Activated CD8-positive, alpha-beta memory T cell treated with anti-CD3 and anti-CD28 coated beads, Interleukin-2, amount 50 U/mL, for 1 hour (primary cell): Measurements from ENCODE around the gene ZNF700.
"Not testable (repeated sequence)": the region's sequence is repeated elsewhere in the genome, so short reads cannot be mapped to it uniquely, and the experiment has no call there.

Experiments used
- DNase-seq: peaks from one replicate; pipeline ENCODE4 v3.0.0-alpha.2; 2020; ENCODE audit errors: extremely low read depth

Gene ZNF700

DNA sequence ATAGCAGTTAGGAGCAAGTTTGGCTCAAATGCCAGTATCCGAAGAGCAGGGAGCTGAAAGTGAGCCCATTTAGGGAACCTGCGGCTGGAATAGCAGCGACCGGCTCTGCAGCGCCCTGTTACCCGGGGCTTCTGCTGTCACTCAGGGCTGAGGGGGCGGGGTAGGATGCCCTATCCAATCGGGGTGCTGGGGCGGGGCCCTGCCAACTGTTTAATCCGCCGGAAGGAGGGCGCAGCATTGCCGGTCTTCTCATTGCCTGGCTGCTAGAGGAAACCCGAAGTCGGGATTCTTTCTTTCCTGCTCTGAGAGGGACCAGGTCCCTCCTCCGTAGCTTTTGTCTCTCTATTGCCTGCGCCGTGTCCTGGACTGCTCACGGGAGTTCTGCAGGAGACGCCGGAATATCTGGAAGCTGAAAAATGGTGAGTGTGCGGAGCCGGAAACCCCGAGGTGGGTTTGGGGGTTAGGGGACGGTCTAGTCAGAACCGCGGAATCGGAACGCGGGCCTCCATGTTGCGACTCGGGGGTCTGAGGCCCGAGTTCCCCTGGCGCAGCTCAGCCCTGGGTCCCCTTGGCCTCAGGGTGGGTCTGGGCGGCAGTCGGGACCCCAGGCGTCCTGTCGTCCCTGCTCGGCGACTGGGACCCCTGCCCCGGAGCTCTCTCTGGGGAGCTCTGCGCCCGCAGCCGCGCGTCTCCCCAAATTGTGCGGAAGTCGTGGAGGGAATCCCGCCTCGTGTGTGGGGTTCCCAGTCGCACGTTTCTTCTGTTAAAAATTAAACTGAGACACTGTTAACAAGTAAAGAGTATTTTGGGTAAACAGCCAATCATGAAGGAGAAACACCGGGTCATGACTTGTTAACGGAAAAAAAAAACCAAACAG, 62.7 kb downstream of the ZNF700 start:
- DNase-seq: peak; percentile 83

DNA sequence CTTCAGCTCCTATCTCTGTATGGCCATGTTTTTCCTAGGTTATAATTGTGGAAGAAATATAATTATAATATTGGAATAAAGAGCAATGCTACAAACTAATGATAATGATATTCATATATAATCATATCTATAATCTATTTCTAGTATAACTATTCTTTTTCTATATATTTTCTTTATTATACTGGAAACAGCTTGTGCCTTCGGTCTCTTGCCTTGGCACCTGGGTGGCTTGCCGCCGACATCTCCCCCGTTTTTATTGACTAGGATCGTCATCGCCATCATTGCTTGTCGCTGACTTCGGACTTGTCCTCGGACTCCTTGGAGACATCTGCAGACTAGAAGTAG, 64.2 kb downstream of the ZNF700 start:
- DNase-seq: no peak

GRCh38 chr19:11991921-11992320, 67.0 kb downstream of the ZNF700 start:
- DNase-seq: not testable (repeated sequence)

GRCh38 chr19:11995174-11995573, 70.3 kb downstream of the ZNF700 start:
- no peak for DNase-seq
